Mucosa of rectum (tissue), 2 donors: Measurements from ENCODE around the gene ADGRL3.
"Not testable (repeated sequence)": the region's sequence is repeated elsewhere in the genome, so short reads cannot be mapped to it uniquely, and the experiment has no call there.

ENCODE experiments used
- H3K27ac ChIP-seq, 2 donors: one replicate each; pipeline ENCODE4 v1.7.0; 2013; ENCODE audit warnings: inconsistent platforms in 2 of 2, low read depth in 2 of 2, low read length in 2 of 2
- H3K27me3 ChIP-seq, 2 donors: one replicate each; pipeline ENCODE4 v1.7.0; 2013; ENCODE audit warnings: low read length in 2 of 2; ENCODE audit not compliant: control insufficient read depth in 2 of 2, insufficient read depth in 2 of 2
- H3K36me3 ChIP-seq, 2 donors: one replicate each; pipeline ENCODE4 v1.7.0; 2013; ENCODE audit warnings: low read length in 2 of 2; ENCODE audit not compliant: control insufficient read depth in 2 of 2, insufficient read depth in 2 of 2
- H3K4me1 ChIP-seq, 2 donors: one replicate each; pipeline ENCODE4 v1.7.0; 2013; ENCODE audit warnings: low read length in 2 of 2, mild to moderate bottlenecking in 1 of 2; ENCODE audit not compliant: control insufficient read depth in 2 of 2, insufficient read depth in 2 of 2
- H3K4me3 ChIP-seq, 2 donors: one replicate each; pipeline ENCODE4 v1.7.0; 2013; ENCODE audit warnings: low read length in 2 of 2
- H3K9ac ChIP-seq, 2 donors: one replicate each; pipeline ENCODE4 v1.7.0; 2013; ENCODE audit warnings: low read length in 2 of 2, low read depth in 1 of 2, mild to moderate bottlenecking in 1 of 2
- H3K9me3 ChIP-seq, 2 donors: one replicate each; pipeline ENCODE4 v1.7.0; 2013; ENCODE audit warnings: low read length in 2 of 2; ENCODE audit not compliant: control insufficient read depth in 2 of 2
- donor health status: healthy.
- donor health status: Normal muscosa, but diverticular disease.

ADGRL3 gene

GRCh38 chr4:61505773-61506685 is 305.9 kb downstream of the ADGRL3 start:
- no peaks in the 10 kb centered on the region for H3K9me3 ChIP-seq
- H3K4me1 ChIP-seq: no peaks in the 10 kb centered on the region
- H3K9ac ChIP-seq: no peak overlapping the region
- no peaks in the 10 kb centered on the region for H3K27me3 ChIP-seq
- no peak overlapping the region for H3K4me3 ChIP-seq
- H3K36me3 ChIP-seq: no peaks in the 10 kb centered on the region
- H3K27ac ChIP-seq: no peak overlapping the region

- peaks cover 0 to 4% of the 10 kb centered on the region in 2 donors for H3K4me1 ChIP-seq
- H3K27ac ChIP-seq: no peak overlapping the region
- H3K9me3 ChIP-seq: no peaks in the 10 kb centered on the region
- no peak overlapping the region for H3K4me3 ChIP-seq
- no peaks in the 10 kb centered on the region for H3K36me3 ChIP-seq
- no peak overlapping the region for H3K9ac ChIP-seq
- H3K27me3 ChIP-seq: no peaks in the 10 kb centered on the region
These were observed 307.0 kb downstream of the ADGRL3 start for GRCh38 chr4:61507091-61507490.

GRCh38 chr4:61509721-61510241 is 309.7 kb downstream of the ADGRL3 start:
- not testable (repeated sequence) for H3K9ac ChIP-seq, H3K9me3 ChIP-seq, H3K27ac ChIP-seq, H3K36me3 ChIP-seq, H3K27me3 ChIP-seq, H3K4me3 ChIP-seq, H3K4me1 ChIP-seq

- peaks cover 0 to 4% of the 10 kb centered on the region in 2 donors for H3K4me1 ChIP-seq
- H3K4me3 ChIP-seq: no peak overlapping the region
- H3K27me3 ChIP-seq: no peaks in the 10 kb centered on the region
- H3K9me3 ChIP-seq: no peaks in the 10 kb centered on the region
- no peaks in the 10 kb centered on the region for H3K36me3 ChIP-seq
- no peak overlapping the region for H3K9ac ChIP-seq
- H3K27ac ChIP-seq: no peak overlapping the region
These were observed 311.8 kb downstream of the ADGRL3 start for GRCh38 chr4:61511716-61512488.

- peaks cover 0 to 4% of the 10 kb centered on the region in 2 donors for H3K4me1 ChIP-seq
- no peak overlapping the region for H3K9ac ChIP-seq
- H3K27me3 ChIP-seq: no peaks in the 10 kb centered on the region
- no peaks in the 10 kb centered on the region for H3K9me3 ChIP-seq
- H3K4me3 ChIP-seq: no peak overlapping the region
- no peaks in the 10 kb centered on the region for H3K36me3 ChIP-seq
- H3K27ac ChIP-seq: no peak overlapping the region
These were observed 314.9 kb downstream of the ADGRL3 start for GRCh38 chr4:61514991-61515390.

- Histone ChIP-seq H3K9ac (no peak overlapping the region), H3K4me1 (no peaks in the 10 kb centered on the region), H3K4me3 (no peak overlapping the region), H3K27ac (no peak overlapping the region), H3K36me3 (no peaks in the 10 kb centered on the region), H3K27me3 (no peaks in the 10 kb centered on the region), H3K9me3 (no peaks in the 10 kb centered on the region)
These were observed 317.0 kb downstream of the ADGRL3 start for GRCh38 chr4:61517144-61517543.

- no peaks in the 10 kb centered on the region for H3K4me1 ChIP-seq
- no peaks in the 10 kb centered on the region for H3K36me3 ChIP-seq
- H3K27me3 ChIP-seq: no peaks in the 10 kb centered on the region
- H3K4me3 ChIP-seq: no peak overlapping the region
- no peak overlapping the region for H3K27ac ChIP-seq
- H3K9ac ChIP-seq: no peak overlapping the region
- no peaks in the 10 kb centered on the region for H3K9me3 ChIP-seq
These were observed 320.0 kb downstream of the ADGRL3 start for GRCh38 chr4:61520166-61520565.

- no peaks in the 10 kb centered on the region for H3K9me3 ChIP-seq
- no peak overlapping the region for H3K9ac ChIP-seq
- no peaks in the 10 kb centered on the region for H3K4me1 ChIP-seq
- no peak overlapping the region for H3K27ac ChIP-seq
- H3K4me3 ChIP-seq: no peak overlapping the region
- H3K36me3 ChIP-seq: no peaks in the 10 kb centered on the region
- no peaks in the 10 kb centered on the region for H3K27me3 ChIP-seq
These were observed 320.6 kb downstream of the ADGRL3 start for GRCh38 chr4:61520681-61521160.

GRCh38 chr4:61521451-61521850 is 321.3 kb downstream of the ADGRL3 start:
- Histone ChIP-seq H3K27me3 (no peaks in the 10 kb centered on the region), H3K36me3 (no peaks in the 10 kb centered on the region), H3K27ac (no peak overlapping the region), H3K9me3 (no peaks in the 10 kb centered on the region), H3K9ac (no peak overlapping the region), H3K4me3 (no peak overlapping the region), H3K4me1 (no peaks in the 10 kb centered on the region)

GRCh38 chr4:61522312-61522711 is 322.2 kb downstream of the ADGRL3 start:
- Histone ChIP-seq H3K27me3 (no peaks in the 10 kb centered on the region), H3K4me3 (no peak overlapping the region), H3K27ac (no peak overlapping the region), H3K9ac (no peak overlapping the region), H3K9me3 (no peaks in the 10 kb centered on the region), H3K4me1 (no peaks in the 10 kb centered on the region), H3K36me3 (no peaks in the 10 kb centered on the region)
